DOHH2 (cell line): Measurements from ENCODE around the gene TRAPPC4.
A peak's percentile ranks its signal among the peaks of the same experiment; 100 is the strongest.

ENCODE experiments used
- CTCF ChIP-seq: fragments of 200-600 bp; sonication (generic); IDR thresholded peaks from one replicate; pipeline ENCODE4 v1.5.1; 2014; ENCODE audit warnings: antibody characterized with exemption, mild to moderate bottlenecking, low read depth, low read length; ENCODE audit not compliant: poor library complexity, severe bottlenecking
- EZH2phosphoT487 ChIP-seq: fragments of 200-600 bp; sonication (generic); IDR thresholded peaks from 2 replicates; pipeline ENCODE4 v1.6.1; 2017; ENCODE audit warnings: borderline replicate concordance, mild to moderate bottlenecking, antibody characterized with exemption, low read length, moderate library complexity, mixed read lengths

- peak; percentile 50 for TF ChIP-seq CTCF
- no peak for TF ChIP-seq EZH2phosphoT487
These were observed 38.6 kb downstream of the TRAPPC4 start, which contains the start of gene HYOU1 for GRCh38 chr11:119057000-119057769.
